Natural killer cell treated with Interleukin-12 subunit alpha and Interleukin-12 subunit beta and Interleukin-15 and Interleukin-18, amount 100 ng/mL, for 72 hours (primary cell): ENCODE data around the gene DAAM1. TPM values are rescaled to one million over a fixed set of nuclear protein-coding genes. Genes with fewer than 3 reads are reported as not detected.

ENCODE experiments used
- ATAC-seq, 2 donors: fragments of 150-1000 bp; cut with Tn5 transposase in 1 of 2; sonication (Bioruptor Pico), chemical (Tn5 transposase) in 1 of 2; 2 replicates each; pipeline ENCODE4 v1.10.0; 2021
- DNase-seq: peaks from one replicate; pipeline ENCODE4 v3.0.0; 2022; ENCODE audit warnings: low spot score
- H3K27ac Mint-ChIP-seq, 2 donors: 1 replicate in 1 of 2; 2 replicates in 1 of 2; pipeline ENCODE4 v1.8.0; 2022; ENCODE audit warnings: mixed read lengths in 2 of 2, mild to moderate bottlenecking in 1 of 2, moderate library complexity in 1 of 2
- H3K27me3 Mint-ChIP-seq, 2 donors: 1 replicate in 1 of 2; 2 replicates in 1 of 2; pipeline ENCODE4 v1.8.0; 2022; ENCODE audit warnings: mixed read lengths in 2 of 2
- H3K36me3 Mint-ChIP-seq: one replicate; pipeline ENCODE4 v1.8.0; 2022; ENCODE audit warnings: mixed read lengths
- H3K4me1 Mint-ChIP-seq, 2 donors: 1 replicate in 1 of 2; 2 replicates in 1 of 2; pipeline ENCODE4 v1.8.0; 2022; ENCODE audit warnings: low read depth in 2 of 2, mixed read lengths in 2 of 2, mild to moderate bottlenecking in 1 of 2
- H3K4me3 Mint-ChIP-seq: one replicate; pipeline ENCODE4 v1.8.0; 2022; ENCODE audit warnings: mixed read lengths
- H3K9me3 Mint-ChIP-seq: 2 replicates; pipeline ENCODE4 v1.8.0; 2022; ENCODE audit warnings: mixed read lengths
- total RNA-seq, 2 donors: library from RNA; stranded (reverse); gene quantifications; one replicate each; pipeline ENCODE4 v1.2.3, GENCODE V29; 2022

The DAAM1 gene
- total RNA-seq, 2 donors from 2014 or later = 21.3 to 22.5 TPM

- peaks cover 15% of the 10 kb centered on the region for H3K36me3 Mint-ChIP-seq
- no peaks in the 10 kb centered on the region for H3K9me3 Mint-ChIP-seq
- H3K27ac Mint-ChIP-seq = no peak overlapping the region
Observed at GRCh38 chr14:59363531-59364226, 175.2 kb downstream of the DAAM1 start.

GRCh38 chr14:59370158-59370742 lies 181.8 kb downstream of the DAAM1 start:
- H3K4me3 Mint-ChIP-seq = no peak overlapping the region

More at GRCh38 chr14:59363531-59364226, 175.2 kb downstream of the DAAM1 start:
- no peak for ATAC-seq
- Mint-ChIP-seq H3K4me1 (peaks cover 7 to 8% of the 10 kb centered on the region in 2 donors), H3K27me3 (no peaks in the 10 kb centered on the region), H3K4me3 (no peak overlapping the region)
- no peak for DNase-seq

DNA sequence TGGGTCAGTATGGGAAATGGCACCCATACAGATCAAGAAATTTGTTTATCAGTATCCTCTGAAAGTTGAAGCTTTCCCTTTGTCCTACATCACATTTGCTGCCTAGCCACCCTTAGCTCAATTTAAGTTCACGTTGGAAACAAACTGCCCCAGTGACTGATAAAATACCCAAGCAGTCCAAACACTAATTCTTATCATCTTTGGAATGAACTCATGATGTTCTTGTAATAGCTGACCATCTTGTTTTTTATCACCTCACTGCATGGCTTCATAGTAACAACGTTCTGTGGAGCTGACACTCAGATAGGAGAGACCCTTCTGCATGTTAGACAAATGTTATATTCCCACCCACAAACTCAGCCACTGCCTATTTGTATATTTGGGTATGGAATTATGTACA lies 183.3 kb downstream of the DAAM1 start:
- ATAC-seq (no peak), DNase-seq (no peak)
- H3K27ac Mint-ChIP-seq = no peak overlapping the region
- peaks cover 0 to 5% of the 10 kb centered on the region in 2 donors for H3K4me1 Mint-ChIP-seq
- no peaks in the 10 kb centered on the region for H3K27me3 Mint-ChIP-seq
- H3K36me3 Mint-ChIP-seq = peaks cover 9% of the 10 kb centered on the region
- H3K9me3 Mint-ChIP-seq = no peaks in the 10 kb centered on the region
- no peak overlapping the region for H3K4me3 Mint-ChIP-seq

More at GRCh38 chr14:59370158-59370742, 181.8 kb downstream of the DAAM1 start:
- no peak for DNase-seq
- H3K36me3 Mint-ChIP-seq = peaks cover 9% of the 10 kb centered on the region
- H3K9me3 Mint-ChIP-seq = no peaks in the 10 kb centered on the region
- no peak for ATAC-seq
- H3K4me1 Mint-ChIP-seq = peaks cover 0 to 5% of the 10 kb centered on the region in 2 donors
- H3K27ac Mint-ChIP-seq = no peak overlapping the region
- H3K27me3 Mint-ChIP-seq = no peaks in the 10 kb centered on the region

GRCh38 chr14:59374048-59374447 lies 185.6 kb downstream of the DAAM1 start:
- DNase-seq (no peak), ATAC-seq (no peak)
- H3K27me3 Mint-ChIP-seq = no peaks in the 10 kb centered on the region
- no peaks in the 10 kb centered on the region for H3K9me3 Mint-ChIP-seq
- no peak overlapping the region for H3K27ac Mint-ChIP-seq
- H3K4me1 Mint-ChIP-seq = peaks cover 0 to 5% of the 10 kb centered on the region in 2 donors
- peaks cover 3% of the 10 kb centered on the region for H3K36me3 Mint-ChIP-seq
- no peak overlapping the region for H3K4me3 Mint-ChIP-seq

DNA sequence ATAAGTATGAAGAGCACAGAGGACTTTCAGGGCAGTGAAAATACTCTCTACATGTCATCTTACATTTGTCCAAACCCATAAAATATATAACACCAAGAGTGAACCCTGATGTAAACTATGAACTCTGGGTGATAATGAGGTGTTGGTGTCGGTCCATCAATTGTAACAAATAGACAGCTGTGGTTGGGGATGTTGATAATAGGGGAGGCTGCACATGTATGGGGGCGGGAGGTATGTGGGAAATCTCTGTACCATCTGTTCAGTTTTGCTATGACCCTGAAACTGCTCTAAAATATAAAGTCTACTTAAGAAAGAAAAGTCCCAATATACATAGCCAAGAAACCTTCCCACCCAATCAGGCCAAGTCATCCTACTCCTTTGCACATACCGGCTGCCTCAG lies 188.2 kb downstream of the DAAM1 start:
- Mint-ChIP-seq H3K27ac (no peak overlapping the region), H3K9me3 (no peaks in the 10 kb centered on the region)

GRCh38 chr14:59377491-59377890 lies 189.0 kb downstream of the DAAM1 start:
- no peak overlapping the region for H3K4me3 Mint-ChIP-seq
- H3K27me3 Mint-ChIP-seq = peaks cover 4 to 10% of the 10 kb centered on the region in 2 donors

More for the DNA sequence above, 188.2 kb downstream of the DAAM1 start:
- no peaks in the 10 kb centered on the region for H3K4me1 Mint-ChIP-seq
- DNase-seq (no peak), ATAC-seq (no peak)
- no peak overlapping the region for H3K4me3 Mint-ChIP-seq
- H3K36me3 Mint-ChIP-seq = no peaks in the 10 kb centered on the region
- peaks cover 4 to 7% of the 10 kb centered on the region in 2 donors for H3K27me3 Mint-ChIP-seq

GRCh38 chr14:59377991-59378601 lies 189.6 kb downstream of the DAAM1 start:
- Mint-ChIP-seq H3K9me3 (no peaks in the 10 kb centered on the region), H3K4me1 (no peaks in the 10 kb centered on the region), H3K27me3 (peaks cover 4 to 16% of the 10 kb centered on the region in 2 donors), H3K36me3 (no peaks in the 10 kb centered on the region), H3K27ac (no peak overlapping the region), H3K4me3 (no peak overlapping the region)
- no peak for ATAC-seq
- no peak for DNase-seq

More at GRCh38 chr14:59377491-59377890, 189.0 kb downstream of the DAAM1 start:
- no peak for ATAC-seq
- no peak overlapping the region for H3K27ac Mint-ChIP-seq
- H3K4me1 Mint-ChIP-seq = no peaks in the 10 kb centered on the region
- no peaks in the 10 kb centered on the region for H3K9me3 Mint-ChIP-seq
- H3K36me3 Mint-ChIP-seq = no peaks in the 10 kb centered on the region
- no peak for DNase-seq

GRCh38 chr14:59389936-59390335 lies 201.5 kb downstream of the DAAM1 start:
- Mint-ChIP-seq H3K36me3 (no peaks in the 10 kb centered on the region), H3K27me3 (peaks cover 3 to 9% of the 10 kb centered on the region in 2 donors), H3K9me3 (no peaks in the 10 kb centered on the region), H3K27ac (no peak overlapping the region), H3K4me1 (no peaks in the 10 kb centered on the region), H3K4me3 (no peak overlapping the region)
- no peak for DNase-seq
- ATAC-seq = no peak

GRCh38 chr14:59391388-59391787 lies 202.9 kb downstream of the DAAM1 start:
- Mint-ChIP-seq H3K4me3 (no peak overlapping the region), H3K27me3 (peaks cover 0 to 1% of the 10 kb centered on the region in 2 donors), H3K36me3 (no peaks in the 10 kb centered on the region), H3K9me3 (no peaks in the 10 kb centered on the region), H3K27ac (no peak overlapping the region), H3K4me1 (no peaks in the 10 kb centered on the region)
- ATAC-seq = no peak
- DNase-seq = no peak

DNA sequence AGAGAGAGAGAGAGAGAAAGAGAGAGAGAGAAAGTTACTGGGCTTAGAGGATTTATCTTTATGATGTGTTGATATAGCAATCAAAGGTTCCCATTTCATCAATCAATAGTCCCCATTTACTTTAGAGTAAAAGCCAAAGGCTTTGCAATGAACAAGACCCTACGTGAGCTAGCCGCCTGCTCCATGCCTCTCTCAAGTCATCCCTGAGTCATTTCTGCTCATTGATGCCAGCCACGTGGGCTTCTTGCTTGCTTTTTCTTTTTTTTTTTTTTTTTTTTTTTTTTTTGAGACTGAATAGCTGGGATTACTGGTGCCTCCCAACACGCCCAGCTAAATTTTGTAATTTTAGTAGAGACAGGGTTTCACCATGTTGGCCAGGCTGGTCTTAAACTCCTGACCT lies 205.8 kb downstream of the DAAM1 start:
- ATAC-seq = no peak
- Mint-ChIP-seq H3K4me3 (no peak overlapping the region), H3K9me3 (peaks cover 3% of the 10 kb centered on the region), H3K36me3 (peaks cover 9% of the 10 kb centered on the region), H3K4me1 (peaks cover 10 to 11% of the 10 kb centered on the region in 2 donors), H3K27ac (no peak overlapping the region), H3K27me3 (peaks cover 0 to 7% of the 10 kb centered on the region in 2 donors)
- no peak for DNase-seq

DNA sequence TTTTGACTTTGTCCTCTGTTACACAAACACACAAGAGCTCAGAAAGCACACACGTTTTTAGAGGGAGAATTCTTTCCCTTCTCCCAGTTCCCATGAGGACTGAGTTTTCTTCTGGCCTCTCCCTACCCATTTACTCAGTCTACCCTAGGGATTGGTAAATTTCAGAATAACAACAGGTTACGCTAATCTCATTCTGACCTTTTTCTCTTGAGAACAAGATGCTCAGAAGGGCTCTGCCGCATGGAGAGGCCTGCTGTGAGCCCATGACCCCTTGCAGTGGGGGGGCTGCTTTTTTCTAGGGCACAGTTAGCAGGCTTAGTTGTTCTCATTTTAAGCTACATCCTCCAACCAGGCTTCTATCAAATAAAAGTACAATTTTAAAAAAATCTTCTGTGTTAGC lies 207.2 kb downstream of the DAAM1 start:
- H3K27ac Mint-ChIP-seq = no peak overlapping the region
- H3K4me3 Mint-ChIP-seq = no peak overlapping the region
- H3K36me3 Mint-ChIP-seq = peaks cover 10% of the 10 kb centered on the region

GRCh38 chr14:59398841-59399240 lies 210.4 kb downstream of the DAAM1 start:
- H3K27me3 Mint-ChIP-seq = peaks cover 0 to 15% of the 10 kb centered on the region in 2 donors
- H3K27ac Mint-ChIP-seq = peak overlapping the region; percentile 55 to 75
- H3K36me3 Mint-ChIP-seq = peaks cover 21% of the 10 kb centered on the region
- H3K9me3 Mint-ChIP-seq = peaks cover 3% of the 10 kb centered on the region
- DNase-seq (no peak), ATAC-seq (peak; percentile 36 to 58)
- peaks cover 10 to 13% of the 10 kb centered on the region in 2 donors for H3K4me1 Mint-ChIP-seq
- H3K4me3 Mint-ChIP-seq = peak overlapping the region; percentile 63

More for the DNA sequence above, 207.2 kb downstream of the DAAM1 start:
- Mint-ChIP-seq H3K27me3 (peaks cover 0 to 8% of the 10 kb centered on the region in 2 donors), H3K4me1 (peaks cover 10 to 13% of the 10 kb centered on the region in 2 donors), H3K9me3 (peaks cover 3% of the 10 kb centered on the region)
- no peak for DNase-seq
- no peak for ATAC-seq

DNA sequence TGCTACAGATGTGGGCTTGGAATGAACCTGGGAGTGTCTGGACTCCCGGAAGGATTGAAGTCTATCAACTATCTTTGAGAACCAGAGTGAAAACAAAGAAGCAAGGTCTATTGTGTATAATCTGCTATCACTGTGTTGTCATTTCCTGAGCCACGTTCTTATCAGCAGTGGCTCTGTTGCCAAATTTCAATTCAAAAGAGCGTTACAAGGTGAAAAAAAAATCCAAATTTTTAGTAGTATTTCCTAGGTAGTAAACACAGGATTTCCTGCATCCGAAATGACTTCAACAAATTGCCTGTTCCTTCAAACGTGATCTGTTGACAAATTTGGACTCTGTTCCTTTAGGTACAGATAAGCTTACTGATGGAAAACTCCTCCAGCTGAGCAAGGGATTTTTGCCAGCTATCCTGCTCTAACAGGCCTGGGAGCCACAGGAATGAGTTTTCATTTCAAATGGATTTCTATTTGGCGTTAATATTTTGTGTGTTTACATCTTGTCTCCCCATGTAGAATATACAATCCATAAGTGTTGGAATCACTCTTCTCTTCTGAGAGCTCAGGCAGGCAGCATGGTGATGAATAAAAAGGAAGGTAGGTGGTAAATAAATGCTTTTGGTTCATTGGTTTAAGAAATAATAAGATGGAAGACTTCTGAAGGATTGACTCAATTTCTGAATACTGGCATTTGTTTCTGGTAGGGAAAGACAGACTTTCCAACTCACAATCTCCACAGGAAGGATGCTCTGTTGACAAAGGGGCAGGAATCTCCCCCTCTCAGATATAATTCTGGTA lies 218.2 kb downstream of the DAAM1 start:
- Mint-ChIP-seq H3K4me3 (no peak overlapping the region), H3K9me3 (peaks cover 3% of the 10 kb centered on the region), H3K27ac (no peak overlapping the region), H3K36me3 (peaks cover 18% of the 10 kb centered on the region), H3K4me1 (no peaks in the 10 kb centered on the region), H3K27me3 (peaks cover 3 to 36% of the 10 kb centered on the region in 2 donors)
- no peak for DNase-seq
- ATAC-seq = no peak
